ENCODE data around the gene ANKH. TPM values are rescaled to one million over a fixed set of nuclear protein-coding genes. Genes with fewer than 3 reads are reported as not detected.

ANKH gene
- total RNA-seq, 1 experiment from 2014 or later: 53.2 TPM

- no peaks in the 10 kb centered on the region for H3K27me3 Mint-ChIP-seq (ENCODE audit: unreplicated experiment)
- no peak for TF ChIP-seq CTCF (IDR thresholded peaks at IDR 0.05; ENCODE audit: unreplicated experiment)
- H3K4me3 Mint-ChIP-seq (ENCODE audit: low read depth, unreplicated experiment): no peak overlapping the region
- BruUV-seq (replicated peaks): no TSS peak
- peaks cover 63% of the 10 kb centered on the region for H3K4me1 Mint-ChIP-seq (ENCODE audit: low read depth, unreplicated experiment)
- H3K36me3 Mint-ChIP-seq (ENCODE audit: insufficient read depth, unreplicated experiment): peaks cover 29% of the 10 kb centered on the region
- CTCF ChIA-PET: no interaction called here
- no peak for DNase-seq
- no peak overlapping the region for H3K27ac Mint-ChIP-seq (ENCODE audit: unreplicated experiment)
- intact Hi-C loops (cut with micrococcal nuclease; ENCODE audit: unreplicated experiment): no loop called here
- no peaks in the 10 kb centered on the region for H3K9me3 Mint-ChIP-seq (ENCODE audit: low read depth, unreplicated experiment)
Measured at GRCh38 chr5:14669415-14669814, 202.2 kb downstream of the ANKH start.

GRCh38 chr5:14668181-14668591 lies 203.4 kb downstream of the ANKH start:
- peaks cover 60% of the 10 kb centered on the region for H3K4me1 Mint-ChIP-seq (ENCODE audit: low read depth, unreplicated experiment)
- BruUV-seq (replicated peaks): no TSS peak

GRCh38 chr5:14667770-14668169 lies 203.8 kb downstream of the ANKH start:
- Mint-ChIP-seq H3K9me3 (ENCODE audit: low read depth, unreplicated experiment) (no peaks in the 10 kb centered on the region), H3K27me3 (ENCODE audit: unreplicated experiment) (no peaks in the 10 kb centered on the region), H3K4me1 (ENCODE audit: low read depth, unreplicated experiment) (peaks cover 57% of the 10 kb centered on the region), H3K36me3 (ENCODE audit: insufficient read depth, unreplicated experiment) (peaks cover 32% of the 10 kb centered on the region), H3K4me3 (ENCODE audit: low read depth, unreplicated experiment) (no peak overlapping the region), H3K27ac (ENCODE audit: unreplicated experiment) (no peak overlapping the region)
- CTCF ChIA-PET: interaction anchor here (0.7 to 0.8 kb wide), 2 partner anchors 17 to 19 kb away, joined by 3 read pairs; no protein-coding TSS in a partner anchor
- intact Hi-C loops (cut with micrococcal nuclease; ENCODE audit: unreplicated experiment): no loop called here
- no peak for TF ChIP-seq CTCF (IDR thresholded peaks at IDR 0.05; ENCODE audit: unreplicated experiment)
- no TSS peak for BruUV-seq (replicated peaks)
- no peak for DNase-seq

More at GRCh38 chr5:14668181-14668591, 203.4 kb downstream of the ANKH start:
- Mint-ChIP-seq H3K9me3 (ENCODE audit: low read depth, unreplicated experiment) (no peaks in the 10 kb centered on the region), H3K27me3 (ENCODE audit: unreplicated experiment) (no peaks in the 10 kb centered on the region), H3K27ac (ENCODE audit: unreplicated experiment) (no peak overlapping the region), H3K4me3 (ENCODE audit: low read depth, unreplicated experiment) (no peak overlapping the region), H3K36me3 (ENCODE audit: insufficient read depth, unreplicated experiment) (peaks cover 32% of the 10 kb centered on the region)
- no peak for DNase-seq
- TF ChIP-seq CTCF (IDR thresholded peaks at IDR 0.05; ENCODE audit: unreplicated experiment): no peak
- intact Hi-C loops (cut with micrococcal nuclease; ENCODE audit: unreplicated experiment): no loop called here
- CTCF ChIA-PET: interaction anchor here (0.7 kb wide), 1 partner anchor 17 kb away, joined by 3 read pairs; no protein-coding TSS in a partner anchor

GRCh38 chr5:14667290-14667689 lies 204.3 kb downstream of the ANKH start:
- Mint-ChIP-seq H3K4me3 (ENCODE audit: low read depth, unreplicated experiment) (no peak overlapping the region), H3K4me1 (ENCODE audit: low read depth, unreplicated experiment) (peaks cover 52% of the 10 kb centered on the region)
- intact Hi-C loops (cut with micrococcal nuclease; ENCODE audit: unreplicated experiment): no loop called here

More at GRCh38 chr5:14667290-14667689, 204.3 kb downstream of the ANKH start:
- DNase-seq: no peak
- no peak for TF ChIP-seq CTCF (IDR thresholded peaks at IDR 0.05; ENCODE audit: unreplicated experiment)
- BruUV-seq (replicated peaks): no TSS peak
- CTCF ChIA-PET: interaction anchor here (0.7 to 0.8 kb wide), 2 partner anchors 18 to 19 kb away, joined by 3 read pairs; no protein-coding TSS in a partner anchor
- H3K27ac Mint-ChIP-seq (ENCODE audit: unreplicated experiment): no peak overlapping the region
- peaks cover 32% of the 10 kb centered on the region for H3K36me3 Mint-ChIP-seq (ENCODE audit: insufficient read depth, unreplicated experiment)
- no peaks in the 10 kb centered on the region for H3K27me3 Mint-ChIP-seq (ENCODE audit: unreplicated experiment)
- H3K9me3 Mint-ChIP-seq (ENCODE audit: low read depth, unreplicated experiment): no peaks in the 10 kb centered on the region
